Activated naive CD8-positive, alpha-beta T cell treated with anti-CD3 and anti-CD28 coated beads, Interleukin-2, amount 10 ng/mL, durations not matched to agents 7 days and 5 days (primary cell): ENCODE measurements around the gene ART1. TPM values are rescaled to one million over a fixed set of nuclear protein-coding genes. Genes with fewer than 3 reads are reported as not detected.

Experiments used
- total RNA-seq, 2 experiments: library from RNA; stranded (reverse); gene quantifications; one replicate each; pipeline ENCODE4 v1.2.3, GENCODE V29; 2021

The ART1 gene
- total RNA-seq, 2 experiments from 2014 or later, result not detected

Other genes with a start within 250 kb of the ART1 start
- gene ART5, start 3.1 kb upstream of the ART1 start, total RNA-seq, result not detected
- gene CHRNA10, start 26.3 kb downstream of the ART1 start, total RNA-seq, result 1 to 10 TPM; 2.4 to 3.2 TPM
- 10 to 100 TPM; 91.4 to 96.7 TPM for gene NUP98, start 152.4 kb downstream of the ART1 start, total RNA-seq
- gene PGAP2, start 163.4 kb downstream of the ART1 start, total RNA-seq, result 10 to 100 TPM; 21.8 to 22.7 TPM
- gene RHOG, start 195.8 kb downstream of the ART1 start, total RNA-seq, result 100 to 1,000 TPM; 154 to 159 TPM
- gene STIM1, start 210.5 kb downstream of the ART1 start, total RNA-seq, result 100 to 1,000 TPM in 1 of 2 experiments, 10 to 100 TPM in 1; 98.8 to 101 TPM